ENCODE measurements around the gene WIPF2. TPM values are rescaled to one million over a fixed set of nuclear protein-coding genes. Genes with fewer than 3 reads are reported as not detected.
"Not testable (repeated sequence)": the region's sequence is repeated elsewhere in the genome, so short reads cannot be mapped to it uniquely, and the experiment has no call there.

WIPF2 gene
- total RNA-seq, 1 experiment from 2014 or later: 9.0 TPM

DNA sequence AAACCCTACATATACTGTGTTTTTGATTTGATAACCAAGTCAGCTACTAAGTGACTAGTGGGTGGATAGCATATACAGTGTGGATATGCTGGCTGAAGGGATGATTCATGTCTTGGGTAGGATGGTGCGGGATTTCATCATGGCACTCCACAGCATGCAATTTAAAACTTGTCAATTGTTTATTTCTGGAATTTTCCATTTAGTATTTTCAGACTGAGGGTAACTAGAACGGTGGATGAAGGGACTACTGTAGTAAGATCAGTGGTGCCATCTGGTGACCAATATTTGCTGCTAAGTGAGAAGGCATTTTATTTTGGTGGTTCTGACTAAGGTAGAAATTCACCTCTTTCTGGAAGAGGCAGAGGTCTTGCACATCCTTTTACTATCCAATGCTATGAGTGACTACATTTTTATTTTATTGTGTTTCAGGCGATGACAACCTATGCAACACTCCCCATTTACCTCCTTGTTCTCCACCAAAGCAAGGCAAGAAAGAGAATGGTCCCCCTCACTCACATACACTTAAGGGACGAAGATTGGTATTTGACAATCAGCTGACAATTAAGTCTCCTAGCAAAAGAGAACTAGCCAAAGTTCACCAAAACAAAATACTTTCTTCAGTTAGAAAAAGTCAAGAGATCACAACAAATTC lies 71.7 kb downstream of the WIPF2 start:
- H3K27ac ChIP-seq: no peak overlapping the region
- peak; percentile 49 to 63 for DNase-seq

DNA sequence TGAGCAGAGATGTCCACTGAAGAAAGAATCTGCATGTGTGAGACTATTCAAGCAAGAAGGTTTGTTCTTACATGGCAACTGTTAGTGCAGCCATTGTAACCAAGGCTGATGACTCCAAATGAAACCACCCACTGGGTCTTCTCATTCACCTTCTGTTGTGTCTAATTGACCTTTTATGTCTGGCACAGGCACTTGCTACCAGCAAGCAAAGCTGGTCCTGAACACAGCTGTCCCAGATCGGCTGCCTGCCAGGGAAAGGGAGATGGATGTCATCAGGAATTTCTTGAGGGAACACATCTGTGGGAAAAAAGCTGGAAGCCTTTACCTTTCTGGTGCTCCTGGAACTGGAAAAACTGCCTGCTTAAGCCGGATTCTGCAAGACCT lies 72.2 kb downstream of the WIPF2 start:
- H3K27ac ChIP-seq: no peak overlapping the region
- peaks cover 61% of the 10 kb centered on the region for H3K36me3 ChIP-seq
- H3K4me3 ChIP-seq: no peak overlapping the region
- H3K4me1 ChIP-seq: 0 out of 2 replicates have a peak, but pooled peaks cover 2% of the 10 kb centered on the region
- H3K27me3 ChIP-seq: no peaks in the 10 kb centered on the region
- H3K9me3 ChIP-seq (replicated peaks): no peaks in the 10 kb centered on the region
- no peak for DNase-seq

More for the DNA sequence above, 71.7 kb downstream of the WIPF2 start:
- no peaks in the 10 kb centered on the region for H3K9me3 ChIP-seq (replicated peaks)
- no peak overlapping the region for H3K4me3 ChIP-seq
- no peaks in the 10 kb centered on the region for H3K27me3 ChIP-seq
- H3K36me3 ChIP-seq: peaks cover 56% of the 10 kb centered on the region
- H3K4me1 ChIP-seq: 0 out of 2 replicates have a peak, but pooled peaks cover 2% of the 10 kb centered on the region

DNA sequence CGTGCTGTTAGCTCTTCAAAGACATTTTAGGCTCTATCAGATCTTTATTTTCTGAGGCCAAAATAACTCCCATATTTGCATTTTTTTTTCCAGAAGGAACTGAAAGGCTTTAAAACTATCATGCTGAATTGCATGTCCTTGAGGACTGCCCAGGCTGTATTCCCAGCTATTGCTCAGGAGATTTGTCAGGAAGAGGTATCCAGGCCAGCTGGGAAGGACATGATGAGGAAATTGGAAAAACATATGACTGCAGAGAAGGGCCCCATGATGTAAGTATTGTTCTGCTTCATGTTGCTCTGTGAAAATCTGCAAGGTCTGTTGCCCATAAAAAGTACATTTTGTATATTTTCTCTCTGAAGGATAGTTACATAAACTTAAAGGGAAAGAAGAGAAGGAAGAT lies 74.3 kb downstream of the WIPF2 start:
- peaks cover 79% of the 10 kb centered on the region for H3K36me3 ChIP-seq
- H3K27me3 ChIP-seq: no peaks in the 10 kb centered on the region
- H3K27ac ChIP-seq: no peak overlapping the region
- H3K9me3 ChIP-seq (replicated peaks): no peaks in the 10 kb centered on the region
- no peak overlapping the region for H3K4me3 ChIP-seq
- H3K4me1 ChIP-seq: no peaks in the 10 kb centered on the region
- DNase-seq: no peak

DNA sequence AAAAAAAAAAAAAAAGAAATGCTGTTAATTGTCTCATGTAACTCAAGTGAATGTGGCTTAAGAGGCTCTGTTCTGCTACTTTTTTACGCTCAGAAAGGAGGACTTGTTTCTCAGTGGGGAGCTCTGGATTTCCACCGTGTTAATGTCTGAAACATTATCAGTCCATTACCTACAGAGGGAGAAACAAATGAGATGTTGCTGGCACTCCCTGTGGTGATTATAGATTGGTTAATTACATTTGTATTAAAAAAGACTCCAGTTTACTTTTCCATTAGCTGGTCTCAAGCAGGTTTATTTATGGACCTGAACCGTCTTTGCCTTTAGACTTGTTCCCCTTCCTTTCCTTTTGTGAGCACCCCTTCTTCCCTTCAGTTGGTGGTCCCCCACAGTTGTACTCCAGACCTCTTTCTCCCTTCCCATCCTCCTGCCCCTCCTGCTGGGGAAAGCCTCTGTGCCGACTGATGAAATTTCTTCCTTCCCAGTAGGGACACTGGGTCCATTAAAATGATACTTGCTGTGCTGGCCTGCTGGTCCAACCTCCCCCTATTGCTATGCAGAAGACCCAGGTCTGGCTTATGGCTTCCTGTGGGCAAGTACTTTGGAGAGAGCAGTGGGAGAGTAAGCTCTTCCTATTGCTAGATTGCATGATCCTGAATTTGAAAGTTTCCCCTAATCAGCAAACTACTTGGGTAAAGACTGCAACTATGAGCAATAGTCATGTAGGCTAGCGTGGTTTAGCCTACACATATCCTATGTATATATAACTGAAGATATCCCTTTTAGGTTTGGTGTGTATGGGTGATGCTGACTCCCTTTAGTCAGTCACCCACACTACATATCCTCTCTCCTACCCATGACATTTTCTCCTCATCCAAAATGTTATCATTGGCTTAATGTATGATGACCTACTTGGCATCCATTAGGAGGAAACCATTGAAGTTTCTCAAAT lies 76.7 kb downstream of the WIPF2 start:
- Histone ChIP-seq H3K27me3 (no peaks in the 10 kb centered on the region), H3K9me3 (replicated peaks) (no peaks in the 10 kb centered on the region), H3K27ac (no peak overlapping the region), H3K4me1 (no peaks in the 10 kb centered on the region), H3K36me3 (peaks cover 84% of the 10 kb centered on the region), H3K4me3 (no peak overlapping the region)
- DNase-seq: no peak

DNA sequence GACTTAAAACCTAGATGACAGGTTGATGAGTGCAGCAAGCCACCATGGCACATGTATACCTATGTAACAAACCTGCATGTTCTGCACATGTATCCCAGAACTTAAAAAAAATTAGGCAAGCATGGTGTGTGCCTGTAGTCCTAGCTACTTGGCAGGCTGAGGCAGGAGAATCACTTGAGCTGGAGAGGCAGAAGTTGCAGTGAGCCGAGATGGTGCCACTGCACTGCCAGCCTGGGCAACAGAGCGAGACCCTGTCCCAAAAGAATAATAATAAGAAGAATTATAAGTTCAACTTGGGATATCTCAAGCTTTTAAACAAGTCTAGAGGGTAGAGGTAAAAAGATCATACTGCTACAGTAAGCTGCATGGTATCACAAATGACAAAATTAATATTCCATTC lies 78.4 kb downstream of the WIPF2 start:
- Histone ChIP-seq H3K27me3 (no peaks in the 10 kb centered on the region), H3K36me3 (peaks cover 83% of the 10 kb centered on the region), H3K4me3 (no peak overlapping the region), H3K9me3 (replicated peaks) (no peaks in the 10 kb centered on the region), H3K27ac (no peak overlapping the region), H3K4me1 (peaks cover 2% of the 10 kb centered on the region)
- no peak for DNase-seq

DNA sequence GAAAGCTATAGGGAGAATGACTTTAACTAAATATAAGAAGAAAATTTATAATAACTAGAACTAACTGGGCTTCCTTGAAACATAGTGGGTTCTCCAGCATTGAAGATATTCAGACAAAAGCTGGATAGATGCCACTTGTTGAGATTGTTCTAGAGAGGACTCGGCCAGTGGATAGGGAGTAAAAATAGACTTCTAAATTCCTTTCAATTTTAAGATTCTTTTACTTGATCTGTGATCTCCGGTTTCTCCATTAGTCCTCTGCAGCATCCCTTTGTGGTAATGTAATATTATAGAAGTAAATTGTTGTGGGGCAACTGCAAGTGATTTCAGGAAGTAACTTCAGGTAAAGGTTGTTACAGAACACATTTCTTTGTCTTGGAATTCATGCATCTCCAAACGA lies 79.6 kb downstream of the WIPF2 start:
- no peak overlapping the region for H3K27ac ChIP-seq

DNA sequence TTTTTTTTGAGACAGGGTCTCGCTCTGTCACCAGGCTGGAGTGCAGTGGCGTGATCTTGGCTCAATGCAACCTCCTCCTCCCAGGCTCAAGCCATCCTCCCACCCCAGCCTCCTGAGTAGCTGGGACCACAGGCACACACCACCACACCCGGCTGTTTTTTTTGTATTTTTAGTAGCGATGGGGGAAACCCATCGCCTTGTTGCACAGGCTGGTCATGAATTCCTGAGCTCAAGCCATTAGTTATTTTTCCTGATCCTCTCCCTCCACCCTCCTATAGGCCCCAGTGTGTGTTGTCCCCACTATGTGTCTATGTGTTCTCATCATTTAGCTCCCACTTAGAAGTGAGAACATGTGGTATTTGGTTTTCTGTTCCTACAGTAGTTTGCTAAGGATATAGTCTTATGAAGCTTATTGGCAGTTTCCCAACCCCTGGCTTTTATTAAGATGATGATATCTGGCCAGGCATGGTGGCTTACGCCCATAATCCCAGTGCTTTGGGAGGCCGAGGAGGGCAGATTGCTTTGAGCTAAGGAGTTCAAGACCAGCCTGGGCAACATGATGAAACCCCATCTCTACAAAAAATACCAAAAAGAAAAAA lies 80.2 kb downstream of the WIPF2 start:
- H3K27ac ChIP-seq: not testable (repeated sequence)

More for the DNA sequence above, 79.6 kb downstream of the WIPF2 start:
- H3K4me1 ChIP-seq: peaks cover 14% of the 10 kb centered on the region
- no peaks in the 10 kb centered on the region for H3K27me3 ChIP-seq
- no peak for DNase-seq
- peaks cover 78% of the 10 kb centered on the region for H3K36me3 ChIP-seq
- no peaks in the 10 kb centered on the region for H3K9me3 ChIP-seq (replicated peaks)
- H3K4me3 ChIP-seq: no peak overlapping the region

DNA sequence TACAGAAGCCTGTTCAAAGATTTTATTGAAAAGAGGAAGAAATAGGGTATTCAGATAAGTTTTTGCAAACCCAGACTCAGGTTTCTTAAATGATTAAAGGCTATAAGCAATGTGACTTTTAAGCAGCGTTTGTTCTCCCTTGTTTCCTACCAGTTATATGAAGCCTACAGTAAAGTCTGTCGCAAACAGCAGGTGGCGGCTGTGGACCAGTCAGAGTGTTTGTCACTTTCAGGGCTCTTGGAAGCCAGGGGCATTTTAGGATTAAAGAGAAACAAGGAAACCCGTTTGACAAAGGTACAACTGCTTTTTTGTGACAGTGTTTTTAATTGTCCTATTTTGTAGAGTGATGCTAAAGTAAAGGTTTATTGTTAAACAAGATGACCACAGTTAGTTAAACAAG lies 82.2 kb downstream of the WIPF2 start:
- Histone ChIP-seq H3K27me3 (no peaks in the 10 kb centered on the region), H3K9me3 (replicated peaks) (no peaks in the 10 kb centered on the region), H3K27ac (no peak overlapping the region), H3K4me1 (peaks cover 33% of the 10 kb centered on the region), H3K36me3 (peaks cover 55% of the 10 kb centered on the region), H3K4me3 (no peak overlapping the region)
- peak in 1 of 2 experiments; percentile 41 for DNase-seq

More for the DNA sequence above, 80.2 kb downstream of the WIPF2 start:
- H3K9me3 ChIP-seq (replicated peaks); H3K4me3 ChIP-seq; H3K27me3 ChIP-seq; DNase-seq: not testable (repeated sequence)
- peaks cover 19% of the 10 kb centered on the region for H3K4me1 ChIP-seq
- peaks cover 72% of the 10 kb centered on the region for H3K36me3 ChIP-seq

DNA sequence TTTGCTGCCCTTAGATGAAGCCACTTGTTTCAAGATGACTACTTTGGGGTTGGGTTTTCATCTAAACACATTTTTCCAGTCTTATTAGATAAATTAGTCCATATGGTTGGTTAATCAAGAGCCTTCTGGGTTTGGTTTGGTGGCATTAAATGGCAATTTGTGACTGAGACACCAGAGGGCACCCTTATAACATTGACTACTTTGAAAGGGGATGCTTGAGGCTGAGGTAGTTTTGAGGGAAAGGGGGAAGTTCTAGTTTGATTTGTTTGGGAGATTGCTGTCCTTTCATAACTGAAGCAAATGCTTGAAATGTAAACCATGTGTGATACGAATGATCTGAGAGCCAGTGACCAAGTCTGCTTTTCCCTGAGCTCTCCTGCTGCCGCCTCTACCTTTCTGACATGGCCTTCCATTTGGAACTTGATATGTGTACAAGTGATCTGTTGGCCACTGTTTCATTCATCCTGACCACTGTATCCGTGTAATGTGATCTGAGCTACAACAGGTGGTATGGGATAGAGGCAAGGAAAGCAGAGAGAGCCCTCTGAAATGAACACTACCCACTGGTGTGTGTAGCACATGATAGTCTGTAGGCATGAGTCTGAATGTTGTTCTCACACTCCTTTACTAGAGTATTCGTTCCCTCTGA lies 84.0 kb downstream of the WIPF2 start:
- Histone ChIP-seq H3K4me3 (no peak overlapping the region), H3K4me1 (peaks cover 52% of the 10 kb centered on the region), H3K27me3 (no peaks in the 10 kb centered on the region), H3K9me3 (replicated peaks) (no peaks in the 10 kb centered on the region), H3K27ac (peak overlapping the region; percentile 59), H3K36me3 (peaks cover 39% of the 10 kb centered on the region)
- DNase-seq: peak; percentile 71 to 89

DNA sequence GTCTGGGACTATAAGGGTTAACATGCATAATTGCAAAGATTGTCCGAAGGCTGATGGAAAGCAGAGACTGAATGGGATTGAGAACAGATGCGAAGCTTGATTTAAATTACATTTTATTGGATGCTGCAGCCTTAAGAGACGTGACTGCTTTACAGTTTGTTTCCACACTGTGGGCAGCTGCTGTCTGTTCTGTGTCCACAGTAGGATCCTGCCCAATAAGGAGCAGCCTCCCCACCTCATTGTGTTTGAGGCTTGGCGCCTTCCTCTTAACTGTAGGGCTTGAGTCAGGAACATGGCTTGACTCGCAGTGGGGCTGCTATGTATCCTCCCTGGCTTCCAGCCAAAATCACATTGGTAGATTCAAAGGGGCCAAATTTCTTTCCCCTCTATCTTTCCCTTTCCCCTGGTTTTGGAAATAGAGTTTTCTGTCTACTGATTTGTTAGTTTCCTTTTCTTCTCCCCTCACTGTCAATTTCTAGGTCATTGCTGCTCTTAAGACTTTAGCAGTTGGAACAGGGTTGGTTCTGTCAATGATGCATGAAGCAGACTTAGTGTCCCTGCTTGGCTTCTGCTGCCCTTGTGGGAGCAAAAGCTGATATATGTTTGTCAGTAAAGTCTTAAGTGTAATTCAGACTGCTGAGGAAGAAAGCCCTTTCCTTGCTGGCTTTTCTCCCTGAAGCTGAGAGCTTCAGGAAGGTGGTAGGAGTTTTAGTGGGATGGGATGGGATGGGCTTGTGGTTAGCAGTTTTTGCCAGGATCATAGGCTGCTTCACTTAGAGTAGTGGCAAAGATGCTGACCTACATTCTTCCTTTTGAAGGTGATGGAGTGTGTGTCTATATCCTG lies 84.8 kb downstream of the WIPF2 start:
- Histone ChIP-seq H3K4me1 (peaks cover 60% of the 10 kb centered on the region), H3K4me3 (no peak overlapping the region), H3K9me3 (replicated peaks) (no peaks in the 10 kb centered on the region), H3K36me3 (peaks cover 33% of the 10 kb centered on the region), H3K27me3 (no peaks in the 10 kb centered on the region), H3K27ac (peak overlapping the region; percentile 59)
- peak; percentile 72 to 83 for DNase-seq

DNA sequence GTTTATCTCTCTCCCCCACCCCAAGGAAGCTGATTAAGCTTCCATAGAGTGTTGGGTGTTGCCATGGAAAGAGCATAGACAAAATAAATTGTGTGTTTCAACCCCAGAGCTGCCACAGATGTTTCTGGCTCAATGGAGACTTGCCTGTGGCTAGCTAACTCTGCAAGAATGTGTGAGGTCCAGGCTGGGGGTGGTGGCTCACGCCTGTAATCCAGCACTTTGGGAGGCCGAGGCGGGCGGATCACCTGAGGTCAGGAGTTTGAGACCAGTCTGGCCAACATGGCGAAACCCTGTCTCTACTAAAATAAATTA lies 85.4 kb downstream of the WIPF2 start:
- Histone ChIP-seq H3K36me3 (peaks cover 30% of the 10 kb centered on the region), H3K4me1 (peaks cover 65% of the 10 kb centered on the region)
- not testable (repeated sequence) for H3K27me3 ChIP-seq; H3K9me3 ChIP-seq (replicated peaks); H3K4me3 ChIP-seq; DNase-seq; H3K27ac ChIP-seq

DNA sequence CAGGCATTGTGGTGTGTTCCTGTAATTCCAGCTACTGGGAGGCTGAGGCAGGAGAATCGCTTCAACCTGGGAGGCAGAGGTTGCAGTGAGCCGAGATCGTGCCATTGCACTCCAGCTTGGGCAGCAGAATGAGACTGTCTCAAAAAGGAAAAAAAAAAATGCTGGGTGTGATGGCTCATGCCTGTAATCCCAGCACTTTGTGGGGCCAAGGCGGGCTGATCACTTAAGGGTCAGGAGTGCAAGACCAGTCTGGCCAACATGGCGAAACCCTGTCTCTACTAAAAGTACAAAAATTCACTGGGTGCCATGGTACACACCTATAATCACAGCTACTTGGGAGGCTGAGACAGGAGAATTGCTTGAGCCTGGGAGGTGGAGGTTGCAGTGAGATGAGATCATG lies 85.8 kb downstream of the WIPF2 start:
- DNase-seq; H3K27me3 ChIP-seq; H3K27ac ChIP-seq; H3K9me3 ChIP-seq (replicated peaks); H3K4me3 ChIP-seq: not testable (repeated sequence)
- Histone ChIP-seq H3K36me3 (peaks cover 30% of the 10 kb centered on the region), H3K4me1 (peaks cover 68% of the 10 kb centered on the region)

DNA sequence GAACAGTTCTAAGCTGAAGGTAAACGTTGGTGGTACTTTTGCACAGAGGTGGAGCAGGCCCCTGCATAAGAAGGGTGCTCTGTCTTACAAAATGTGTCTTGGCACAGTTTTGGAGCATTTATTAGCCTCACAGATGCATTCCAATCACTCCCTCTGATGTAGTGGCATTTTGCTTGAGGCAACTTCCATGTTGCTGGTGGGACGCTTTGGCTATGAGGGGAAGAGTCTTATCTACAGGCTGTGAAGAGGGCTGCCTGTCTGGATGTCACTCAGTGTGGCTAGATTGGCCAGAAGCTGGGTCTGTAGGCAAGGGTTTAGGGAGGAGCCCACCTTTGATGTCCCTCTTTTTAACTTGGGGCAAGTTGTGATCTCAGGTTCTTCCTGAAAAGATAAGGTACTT lies 87.3 kb downstream of the WIPF2 start:
- no peak overlapping the region for H3K4me3 ChIP-seq
- peaks cover 14% of the 10 kb centered on the region for H3K36me3 ChIP-seq
- H3K9me3 ChIP-seq (replicated peaks): no peaks in the 10 kb centered on the region
- no peaks in the 10 kb centered on the region for H3K27me3 ChIP-seq
- DNase-seq: peak in 1 of 2 experiments; percentile 38
- peak overlapping the region; percentile 56 for H3K27ac ChIP-seq
- peaks cover 73% of the 10 kb centered on the region for H3K4me1 ChIP-seq

All from SJCRH30 (cell line).